AG10803 (cell line): ENCODE data around the gene EFCAB6.

Experiments used
- DNase-seq: peaks from one replicate; pipeline ENCODE4 v3.0.0; 2010; ENCODE audit warnings: low read depth
- H3K4me3 ChIP-seq: 2 replicates; pipeline ENCODE4 v1.5.1; 2011; ENCODE audit warnings: mild to moderate bottlenecking, low read length, control low read depth
- TF ChIP-seq, protein P1 (sequence below): conservative IDR thresholded peaks from 2 replicates; pipeline ENCODE4 v1.5.1; 2011; ENCODE audit warnings: mild to moderate bottlenecking, low read length, control low read depth, inconsistent platforms

Gene EFCAB6

DNA sequence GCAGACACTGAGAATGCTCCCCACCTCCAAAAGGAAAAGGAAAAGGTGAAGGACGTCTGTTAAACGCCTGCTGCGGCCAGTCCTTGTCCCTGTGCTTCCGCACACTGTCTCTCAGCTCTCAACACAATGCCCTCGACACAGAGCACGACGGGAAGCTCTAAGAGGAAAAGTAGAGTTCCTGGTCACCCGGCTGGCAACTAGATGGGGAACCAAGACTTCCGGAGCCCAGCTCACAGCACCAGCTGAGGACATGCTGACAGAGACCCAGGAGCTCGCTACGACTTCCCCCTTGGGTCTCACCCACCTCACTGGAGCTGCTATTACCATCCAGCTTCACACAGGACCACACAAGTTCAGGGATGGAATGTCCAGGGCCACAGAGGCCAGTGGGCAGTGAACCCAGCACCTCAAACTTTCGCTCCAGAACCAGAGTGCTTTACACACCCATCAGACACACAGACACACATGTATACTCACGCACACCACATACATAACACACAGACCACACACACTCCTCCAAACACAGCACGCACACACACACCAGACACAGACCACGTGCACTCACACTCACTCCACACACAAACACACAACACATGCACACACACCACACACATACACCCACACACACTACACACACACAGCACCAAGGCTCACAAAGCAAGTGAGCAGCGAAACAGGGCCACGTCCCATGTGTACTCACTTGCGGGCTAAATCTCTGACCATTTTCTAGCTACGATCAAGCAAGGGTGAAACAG is 40.6 kb upstream of the EFCAB6 start:
- no peak overlapping the region for H3K4me3 ChIP-seq
- no peak for DNase-seq
- TF ChIP-seq, protein P1, sequence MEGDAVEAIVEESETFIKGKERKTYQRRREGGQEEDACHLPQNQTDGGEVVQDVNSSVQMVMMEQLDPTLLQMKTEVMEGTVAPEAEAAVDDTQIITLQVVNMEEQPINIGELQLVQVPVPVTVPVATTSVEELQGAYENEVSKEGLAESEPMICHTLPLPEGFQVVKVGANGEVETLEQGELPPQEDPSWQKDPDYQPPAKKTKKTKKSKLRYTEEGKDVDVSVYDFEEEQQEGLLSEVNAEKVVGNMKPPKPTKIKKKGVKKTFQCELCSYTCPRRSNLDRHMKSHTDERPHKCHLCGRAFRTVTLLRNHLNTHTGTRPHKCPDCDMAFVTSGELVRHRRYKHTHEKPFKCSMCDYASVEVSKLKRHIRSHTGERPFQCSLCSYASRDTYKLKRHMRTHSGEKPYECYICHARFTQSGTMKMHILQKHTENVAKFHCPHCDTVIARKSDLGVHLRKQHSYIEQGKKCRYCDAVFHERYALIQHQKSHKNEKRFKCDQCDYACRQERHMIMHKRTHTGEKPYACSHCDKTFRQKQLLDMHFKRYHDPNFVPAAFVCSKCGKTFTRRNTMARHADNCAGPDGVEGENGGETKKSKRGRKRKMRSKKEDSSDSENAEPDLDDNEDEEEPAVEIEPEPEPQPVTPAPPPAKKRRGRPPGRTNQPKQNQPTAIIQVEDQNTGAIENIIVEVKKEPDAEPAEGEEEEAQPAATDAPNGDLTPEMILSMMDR, result no peak

DNA sequence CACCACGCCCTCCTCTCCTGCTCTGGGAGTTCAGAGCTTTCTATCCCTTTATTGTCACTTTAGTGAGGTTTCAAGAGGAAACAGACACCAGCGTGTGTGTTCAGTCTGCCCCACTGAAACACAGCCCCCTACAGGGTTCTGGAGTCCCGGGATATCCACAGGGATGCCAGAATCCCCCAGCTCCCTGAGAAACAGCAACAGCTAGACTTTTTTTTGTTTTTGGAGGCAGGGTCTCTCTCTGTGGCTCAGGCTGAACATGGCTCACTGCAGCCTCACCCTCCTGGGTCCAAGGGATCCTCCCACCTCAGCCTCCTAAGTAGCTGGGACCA is 39.8 kb upstream of the EFCAB6 start:
- DNase-seq, result no peak
- no peak overlapping the region for H3K4me3 ChIP-seq
- TF ChIP-seq, protein P1, result no peak

DNA sequence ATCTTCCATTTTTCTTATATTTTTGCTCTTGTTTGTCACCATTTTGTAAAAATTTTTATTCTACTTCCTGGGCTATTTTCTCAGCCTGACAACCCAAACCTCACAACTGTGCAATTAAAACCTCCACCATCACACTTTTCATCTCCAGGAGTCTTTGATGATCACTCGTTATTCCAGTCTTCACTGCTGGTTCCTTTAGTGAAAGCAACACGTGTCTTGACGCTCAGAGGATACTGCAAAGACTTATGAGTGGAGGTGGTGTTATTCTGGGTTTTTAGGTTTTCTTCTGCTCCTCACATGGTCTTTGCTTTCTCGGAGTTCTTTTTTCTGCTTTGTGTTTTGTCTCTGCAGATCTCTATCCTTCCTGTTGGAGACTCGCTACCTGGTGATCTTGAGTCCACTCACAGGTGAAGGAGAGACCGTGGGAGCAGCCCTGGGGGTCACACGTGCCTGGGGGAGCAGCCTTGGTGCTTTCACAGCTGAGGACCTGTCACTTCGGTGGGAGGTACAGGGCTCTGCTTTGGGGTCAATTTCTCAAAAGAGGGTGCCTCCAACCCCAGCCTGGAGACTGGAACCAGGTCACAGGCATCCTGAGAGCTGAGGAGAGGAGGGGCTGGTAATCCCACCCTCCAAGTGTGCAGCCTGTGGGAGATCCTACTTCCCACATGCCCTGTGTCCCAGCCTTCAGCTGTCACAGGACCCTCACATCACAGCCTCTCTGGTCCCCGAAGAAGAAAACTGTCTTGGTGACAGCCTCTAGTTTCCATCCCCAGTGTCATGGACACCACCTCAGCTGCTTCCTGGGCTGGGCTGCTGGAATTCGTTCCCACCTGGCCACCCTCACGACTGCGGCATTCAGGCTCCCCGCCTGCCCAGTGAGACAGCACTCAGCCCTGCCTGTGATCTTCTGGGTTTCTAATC is 39.2 kb upstream of the EFCAB6 start:
- H3K4me3 ChIP-seq, result no peak overlapping the region
- TF ChIP-seq, protein P1, result no peak
- no peak for DNase-seq

DNA sequence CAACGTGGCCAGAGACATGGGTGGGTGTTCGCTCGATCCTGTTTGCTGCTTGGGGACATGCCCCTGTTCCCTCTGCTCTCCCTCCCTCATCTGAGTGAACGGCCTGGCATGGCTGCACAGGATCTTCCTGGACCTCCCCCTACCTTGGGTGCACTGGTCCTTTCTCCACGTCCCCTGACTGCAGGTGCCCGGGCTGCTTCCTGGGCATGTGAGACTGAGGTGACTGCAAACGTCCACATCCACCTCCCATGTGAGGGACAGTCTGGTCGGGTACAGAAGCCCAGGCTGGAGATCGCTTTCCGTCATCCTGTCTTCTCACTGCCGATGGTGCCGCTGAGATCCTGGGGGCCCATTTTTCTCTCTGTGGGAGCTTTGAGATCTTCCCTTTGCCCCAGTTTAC is 38.4 kb upstream of the EFCAB6 start:
- H3K4me3 ChIP-seq, result no peak overlapping the region
- TF ChIP-seq, protein P1, result no peak
- no peak for DNase-seq

DNA sequence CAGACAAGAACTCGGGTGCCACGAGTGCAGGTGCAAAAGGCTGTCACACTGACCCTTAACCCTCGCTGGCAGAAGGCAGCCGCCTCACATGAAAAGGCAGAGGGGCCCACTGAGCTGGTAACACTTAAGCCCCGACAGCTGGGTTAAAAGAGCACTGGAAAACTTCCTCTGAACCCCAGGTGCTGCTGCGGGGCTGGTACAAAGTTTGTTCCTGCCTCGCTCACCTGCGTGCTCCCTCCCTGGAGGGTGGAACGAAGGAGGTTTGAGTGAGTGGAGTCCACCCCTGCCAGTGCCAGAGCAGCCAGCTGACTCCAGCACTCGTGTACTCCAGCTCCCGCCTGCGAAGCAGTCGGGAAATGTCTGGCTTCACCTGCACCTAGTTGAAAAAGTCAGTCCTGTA is 37.6 kb upstream of the EFCAB6 start:
- DNase-seq, result no peak
- no peak overlapping the region for H3K4me3 ChIP-seq
- TF ChIP-seq, protein P1, result no peak

DNA sequence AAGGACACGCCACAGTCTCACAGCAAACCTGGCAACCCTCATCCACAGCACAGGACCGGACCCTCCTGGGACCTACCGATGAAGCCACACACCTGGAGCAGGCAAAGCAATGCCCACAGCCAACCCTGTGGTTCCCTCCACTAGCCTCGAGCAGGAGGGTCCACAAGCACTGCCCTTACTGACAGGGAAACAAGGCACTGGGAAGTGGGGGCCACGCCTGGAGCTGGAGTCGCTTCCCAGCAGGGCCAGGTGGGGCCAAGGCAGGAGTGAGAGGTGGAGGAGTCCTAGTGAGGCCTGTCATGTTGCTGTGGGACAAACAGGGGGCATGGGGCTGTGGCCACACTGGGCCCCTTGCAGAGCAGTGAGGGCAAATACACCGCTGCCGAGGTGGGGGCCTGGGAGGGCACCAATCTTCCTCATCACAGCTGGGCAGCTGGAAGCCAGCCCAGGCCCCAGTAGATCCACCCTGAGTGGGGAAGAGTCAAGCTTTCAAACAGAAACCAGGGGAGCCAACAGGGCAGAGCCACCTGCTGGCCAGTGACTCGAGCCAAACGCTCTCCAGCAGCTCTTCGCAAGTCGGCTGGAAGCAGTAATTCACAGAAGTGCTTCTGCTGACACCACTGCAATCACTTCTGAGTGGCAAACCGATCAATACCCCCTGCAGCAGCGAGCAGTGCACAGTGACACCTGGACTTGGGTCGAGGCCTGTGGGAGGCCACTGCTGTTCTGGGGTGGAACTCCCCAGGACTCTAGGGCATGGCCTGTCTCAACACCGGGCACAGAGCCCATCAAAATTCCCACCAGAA is 36.5 kb upstream of the EFCAB6 start:
- DNase-seq, result peak; percentile 42
- TF ChIP-seq, protein P1, result peak; percentile 67
- H3K4me3 ChIP-seq, result no peak overlapping the region
